22Rv1 (cell line): ENCODE results near the gene RPL28.

Experiments used
- ZFX ChIP-seq: fragments of 450-650 bp; IDR thresholded peaks from 2 replicates; pipeline ENCODE4 v1.6.1; 2017; ENCODE audit warnings: antibody characterized with exemption, borderline replicate concordance
- TF ChIP-seq, protein P1 (sequence below): fragments of 450-650 bp; IDR thresholded peaks from 2 replicates; pipeline ENCODE4 v1.5.1; 2017; ENCODE audit warnings: mild to moderate bottlenecking

DNA sequence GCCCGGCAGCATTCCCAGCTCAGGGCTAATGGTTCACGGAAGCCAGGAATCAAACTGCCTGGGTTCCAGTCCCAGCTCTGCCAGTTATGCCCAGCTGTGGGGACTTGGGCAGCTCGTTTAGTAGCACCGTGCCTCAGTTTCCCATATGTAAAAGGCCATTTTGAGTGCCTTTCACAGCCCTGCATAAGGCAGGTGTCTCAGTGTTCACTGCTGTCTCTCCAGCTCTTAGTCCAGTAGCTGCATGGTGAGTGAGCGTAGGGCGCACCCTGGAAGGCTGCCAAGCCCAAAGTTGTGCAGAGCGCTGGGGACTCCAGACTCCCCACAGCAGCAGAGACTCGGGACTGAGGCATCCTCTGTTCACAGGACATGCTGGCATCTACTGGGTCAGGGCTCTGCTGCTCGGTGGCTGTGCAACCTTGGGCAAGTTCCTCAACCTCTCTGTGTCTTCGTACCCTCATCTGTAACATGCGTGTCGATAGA, 5.5 kb downstream of the RPL28 start:
- TF ChIP-seq, protein P1, sequence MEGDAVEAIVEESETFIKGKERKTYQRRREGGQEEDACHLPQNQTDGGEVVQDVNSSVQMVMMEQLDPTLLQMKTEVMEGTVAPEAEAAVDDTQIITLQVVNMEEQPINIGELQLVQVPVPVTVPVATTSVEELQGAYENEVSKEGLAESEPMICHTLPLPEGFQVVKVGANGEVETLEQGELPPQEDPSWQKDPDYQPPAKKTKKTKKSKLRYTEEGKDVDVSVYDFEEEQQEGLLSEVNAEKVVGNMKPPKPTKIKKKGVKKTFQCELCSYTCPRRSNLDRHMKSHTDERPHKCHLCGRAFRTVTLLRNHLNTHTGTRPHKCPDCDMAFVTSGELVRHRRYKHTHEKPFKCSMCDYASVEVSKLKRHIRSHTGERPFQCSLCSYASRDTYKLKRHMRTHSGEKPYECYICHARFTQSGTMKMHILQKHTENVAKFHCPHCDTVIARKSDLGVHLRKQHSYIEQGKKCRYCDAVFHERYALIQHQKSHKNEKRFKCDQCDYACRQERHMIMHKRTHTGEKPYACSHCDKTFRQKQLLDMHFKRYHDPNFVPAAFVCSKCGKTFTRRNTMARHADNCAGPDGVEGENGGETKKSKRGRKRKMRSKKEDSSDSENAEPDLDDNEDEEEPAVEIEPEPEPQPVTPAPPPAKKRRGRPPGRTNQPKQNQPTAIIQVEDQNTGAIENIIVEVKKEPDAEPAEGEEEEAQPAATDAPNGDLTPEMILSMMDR = no peak
- no peak for TF ChIP-seq ZFX
